GM12874 (cell line): ENCODE data around the gene SERPINB6.

Experiments used
- CTCF ChIP-seq: IDR thresholded peaks from 2 replicates; pipeline ENCODE4 v1.5.1; 2011; ENCODE audit warnings: low read depth, mild to moderate bottlenecking, control low read depth, low read length, moderate library complexity; ENCODE audit not compliant: insufficient read depth

Gene SERPINB6

DNA sequence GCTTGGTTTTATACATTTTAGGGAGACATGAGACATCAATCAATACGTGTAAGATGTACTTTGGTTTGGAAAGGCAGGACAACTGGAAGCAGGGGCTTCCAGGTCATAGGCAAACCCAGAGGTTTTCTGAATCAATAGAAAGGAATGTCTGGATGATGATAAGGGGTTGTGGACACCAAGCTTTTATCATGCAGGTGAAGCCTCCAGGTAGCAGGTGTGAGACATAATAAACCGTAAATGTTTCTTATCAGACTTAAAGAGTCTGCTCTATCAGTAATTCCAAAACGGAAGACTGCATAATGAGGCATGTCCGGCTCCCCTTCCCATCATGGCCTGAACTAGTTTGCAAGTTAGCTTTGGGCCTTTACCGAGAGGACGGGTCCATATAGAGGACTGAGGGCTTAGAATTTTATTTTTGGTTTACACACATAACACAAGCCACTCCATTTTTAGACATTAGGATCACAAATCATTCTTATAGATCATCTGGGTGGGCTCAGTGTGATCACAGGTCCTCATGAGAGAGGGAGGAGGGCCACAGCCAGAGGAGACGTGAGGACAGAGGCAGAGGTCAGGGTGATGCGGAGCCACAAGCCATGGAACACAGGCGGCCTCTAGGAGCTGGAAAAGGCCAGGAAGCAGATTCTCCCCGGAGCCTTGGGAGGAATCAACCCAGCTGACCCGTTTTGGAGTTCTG lies 57.6 kb downstream of the SERPINB6 start:
- TF ChIP-seq CTCF = no peak

GRCh38 chr6:2911171-2911570 lies 60.2 kb downstream of the SERPINB6 start:
- no peak for TF ChIP-seq CTCF

DNA sequence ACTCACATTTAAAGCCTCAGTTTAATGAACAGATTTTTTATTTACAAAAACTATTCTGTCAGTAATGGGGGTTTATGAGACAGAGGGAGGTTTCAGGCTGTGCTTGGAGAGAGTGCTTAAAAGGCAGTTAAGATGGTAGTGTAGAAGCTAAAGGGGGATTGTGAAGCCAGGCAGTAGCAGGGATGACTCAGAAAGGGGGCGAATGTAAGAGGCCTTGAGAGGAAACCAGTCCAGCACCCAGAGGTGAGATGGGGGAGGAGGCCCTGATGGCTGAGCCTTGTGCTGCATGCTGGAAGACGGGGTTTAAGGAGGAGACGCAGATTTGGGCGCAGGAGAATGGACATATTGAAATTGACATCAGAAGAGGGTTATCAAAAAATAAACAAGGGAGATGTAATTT lies 61.6 kb downstream of the SERPINB6 start:
- TF ChIP-seq CTCF = no peak

DNA sequence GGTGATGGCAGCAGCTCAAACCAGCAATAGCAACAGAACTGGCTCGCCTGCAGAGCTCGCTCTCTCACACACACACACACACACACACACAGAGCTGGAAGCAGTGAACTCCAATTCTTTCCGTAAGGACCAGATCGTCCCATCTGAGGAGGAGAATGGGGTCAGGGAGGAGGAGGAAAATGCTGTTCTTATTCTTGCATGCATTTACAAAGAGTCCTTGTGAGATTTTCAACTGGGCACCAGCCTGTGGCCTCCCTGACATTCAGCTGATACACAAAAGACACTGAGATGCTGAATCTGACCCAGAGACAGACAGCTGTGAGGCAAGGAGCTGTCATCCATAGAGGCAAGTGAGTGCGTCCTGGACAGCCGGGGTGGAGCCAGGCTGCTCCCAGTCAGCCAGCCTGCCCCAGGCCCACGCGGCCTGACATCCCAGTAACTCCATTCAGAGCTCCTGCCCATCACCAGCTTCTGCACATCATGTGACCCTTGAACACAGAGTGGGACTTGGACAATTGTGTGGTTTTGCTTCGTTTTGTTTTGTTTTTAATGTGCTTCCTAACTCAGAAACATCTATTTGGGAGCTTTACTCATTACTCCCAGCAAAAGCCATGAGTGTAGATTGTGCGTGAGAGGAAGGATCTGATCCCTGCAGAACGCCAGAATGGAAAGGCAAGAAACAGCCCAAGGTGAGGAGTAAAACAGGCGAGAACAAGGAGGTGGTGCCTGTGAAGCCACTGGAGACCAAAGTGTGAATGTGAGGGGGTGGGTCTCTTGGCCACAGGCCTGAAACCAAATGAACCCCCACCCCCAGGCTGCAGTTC lies 70.3 kb downstream of the SERPINB6 start:
- no peak for TF ChIP-seq CTCF

DNA sequence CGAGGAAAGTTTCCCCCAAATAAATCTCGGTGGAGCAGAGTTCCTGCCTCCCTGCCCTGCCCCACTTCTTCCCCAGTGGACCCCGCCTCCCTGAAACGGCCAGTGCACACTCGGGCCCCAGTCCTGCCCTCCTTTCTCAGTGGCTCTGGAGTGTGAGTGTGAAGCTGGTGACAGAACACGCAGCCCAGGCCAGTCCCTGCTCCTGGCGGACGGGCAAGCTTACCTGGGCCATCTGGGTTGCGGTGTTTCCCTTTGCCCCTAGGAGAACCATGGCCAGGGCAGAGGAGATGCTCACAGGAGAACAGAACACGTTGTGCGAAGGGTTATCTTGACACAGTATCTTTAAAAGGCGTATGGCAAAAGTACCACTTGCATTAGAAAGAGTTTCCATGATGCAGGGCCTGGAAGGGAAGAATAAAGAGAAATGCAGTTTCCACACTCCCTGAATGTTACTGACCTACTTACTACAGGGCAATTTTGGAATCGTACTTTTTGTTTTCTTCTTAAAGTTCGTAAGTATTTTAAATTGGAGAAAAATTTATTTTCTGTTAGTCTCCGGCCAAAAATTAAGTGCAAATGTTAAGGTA lies 71.1 kb downstream of the SERPINB6 start:
- TF ChIP-seq CTCF = no peak

- no peak for TF ChIP-seq CTCF
Measured at GRCh38 chr6:2899596-2899995, 71.8 kb downstream of the SERPINB6 start.
